ENCODE measurements around the gene SRI.

- TF ChIP-seq POLR2AphosphoS5 (IDR thresholded peaks at IDR 0.05) (no peak), CTCF (IDR thresholded peaks at IDR 0.05) (no peak), POLR2A (IDR thresholded peaks at IDR 0.05) (no peak), EP300 (IDR thresholded peaks at IDR 0.05) (no peak)
Observed at GRCh38 chr7:88230646-88231045, 10.8 kb upstream of the SRI start.

Data from sigmoid colon (tissue), 4 donors.